Muscle layer of duodenum (tissue), 2 donors: ENCODE results near the gene CRB1.

Experiments
- H3K27ac ChIP-seq: one replicate; pipeline ENCODE4 v1.7.0; 2013; ENCODE audit warnings: mild to moderate bottlenecking, low read length
- H3K27me3 ChIP-seq: one replicate; pipeline ENCODE4 v1.7.0; 2013; ENCODE audit warnings: low read depth, mild to moderate bottlenecking, control low read depth, low read length
- H3K36me3 ChIP-seq, 2 donors: one replicate each; pipeline ENCODE4 v1.7.0; 2013; ENCODE audit warnings: low read length in 2 of 2, control low read depth in 1 of 2, mild to moderate bottlenecking in 1 of 2; ENCODE audit not compliant: insufficient read depth in 2 of 2, control insufficient read depth in 1 of 2
- H3K4me1 ChIP-seq, 2 donors: one replicate each; pipeline ENCODE4 v1.7.0; 2013; ENCODE audit warnings: low read length in 2 of 2, mild to moderate bottlenecking in 2 of 2, control low read depth in 1 of 2, moderate library complexity in 1 of 2; ENCODE audit not compliant: insufficient read depth in 2 of 2, control insufficient read depth in 1 of 2
- H3K4me3 ChIP-seq, 2 donors: one replicate each; pipeline ENCODE4 v1.7.0; 2013; ENCODE audit warnings: low read length in 2 of 2, low read depth in 1 of 2, mild to moderate bottlenecking in 1 of 2
- H3K9me3 ChIP-seq, 2 donors: one replicate each; pipeline ENCODE4 v1.7.0; 2013; ENCODE audit warnings: low read length in 2 of 2, control low read depth in 1 of 2, mild to moderate bottlenecking in 1 of 2; ENCODE audit not compliant: control insufficient read depth in 1 of 2
- donor health status: healthy.

CRB1 gene

DNA sequence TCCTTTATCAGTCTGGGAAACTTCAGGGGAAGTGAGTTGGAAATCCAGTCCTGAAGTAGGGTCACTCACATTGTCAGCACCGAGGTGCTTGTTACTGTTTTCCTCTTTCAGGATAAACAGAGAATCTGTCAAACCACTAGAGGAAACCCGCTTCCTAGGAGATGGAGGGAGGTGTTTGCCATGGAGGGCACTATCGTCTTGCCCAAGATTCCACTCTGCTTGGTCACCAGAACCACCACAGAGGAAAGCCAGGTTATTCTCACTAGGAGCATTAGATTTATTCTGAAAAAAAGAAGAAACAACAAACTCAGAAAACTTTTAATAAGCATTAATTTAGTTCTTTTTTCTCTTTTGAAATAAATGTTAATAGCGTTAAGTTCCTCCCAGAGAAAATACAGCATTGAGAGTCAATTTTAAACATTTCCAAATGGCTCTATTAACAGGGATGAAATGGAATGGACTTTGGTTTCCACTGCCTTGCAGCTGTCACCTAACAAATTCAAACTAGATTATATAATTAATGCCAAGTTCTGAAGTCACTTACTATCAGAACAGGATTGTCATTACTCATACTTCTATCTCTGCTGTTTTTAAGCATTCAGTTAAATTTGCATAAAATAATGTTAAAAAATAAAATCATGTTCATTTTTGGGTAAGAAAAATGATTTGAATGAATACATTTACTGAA is 242.8 kb downstream of the CRB1 start:
- Histone ChIP-seq H3K36me3 (peaks cover 4 to 8% of the 10 kb centered on the region in 2 donors), H3K9me3 (no peaks in the 10 kb centered on the region), H3K27me3 (no peaks in the 10 kb centered on the region), H3K4me3 (no peak overlapping the region), H3K4me1 (no peaks in the 10 kb centered on the region), H3K27ac (no peak overlapping the region)

- Histone ChIP-seq H3K4me3 (no peak overlapping the region), H3K9me3 (no peaks in the 10 kb centered on the region), H3K27me3 (no peaks in the 10 kb centered on the region)
Measured at GRCh38 chr1:197515421-197515820, 247.4 kb downstream of the CRB1 start.

DNA sequence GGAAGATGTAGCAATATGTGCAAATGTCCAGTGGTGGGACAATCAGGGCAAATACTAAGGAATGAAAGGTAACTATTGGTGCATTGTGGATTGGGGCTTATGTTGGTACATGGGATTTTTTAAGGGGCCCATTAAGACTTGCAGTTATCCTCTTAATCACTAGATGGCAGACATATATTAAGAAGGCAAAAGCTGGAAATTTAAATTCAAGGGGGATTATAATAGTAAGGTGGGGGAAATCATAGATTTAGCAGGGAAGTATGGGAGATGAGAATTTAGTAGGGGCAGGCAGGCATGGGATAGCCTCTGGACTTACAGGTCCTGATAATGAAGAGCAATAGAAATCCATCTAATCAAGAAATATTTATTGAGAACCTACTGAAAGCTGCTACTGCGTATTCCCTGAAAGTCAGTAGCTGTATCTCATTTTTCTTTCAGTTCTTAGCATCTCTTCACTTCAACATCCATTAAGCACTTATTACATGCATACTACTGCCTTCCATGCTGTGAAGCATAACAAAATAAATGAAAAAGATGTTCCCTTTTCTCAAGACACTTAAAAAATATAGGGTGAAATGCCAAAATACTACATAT is 251.8 kb downstream of the CRB1 start:
- H3K36me3 ChIP-seq: no peaks in the 10 kb centered on the region
- no peak overlapping the region for H3K4me3 ChIP-seq
- no peaks in the 10 kb centered on the region for H3K4me1 ChIP-seq

More at GRCh38 chr1:197515421-197515820, 247.4 kb downstream of the CRB1 start:
- Histone ChIP-seq H3K36me3 (peaks cover 0 to 6% of the 10 kb centered on the region in 2 donors), H3K27ac (no peak overlapping the region), H3K4me1 (no peaks in the 10 kb centered on the region)

GRCh38 chr1:197521118-197521739 is 253.2 kb downstream of the CRB1 start:
- Histone ChIP-seq H3K4me1 (no peaks in the 10 kb centered on the region), H3K27me3 (no peaks in the 10 kb centered on the region), H3K36me3 (no peaks in the 10 kb centered on the region), H3K4me3 (no peak overlapping the region), H3K27ac (no peak overlapping the region), H3K9me3 (no peaks in the 10 kb centered on the region)

More for the DNA sequence above, 251.8 kb downstream of the CRB1 start:
- Histone ChIP-seq H3K9me3 (no peaks in the 10 kb centered on the region), H3K27me3 (no peaks in the 10 kb centered on the region), H3K27ac (no peak overlapping the region)

- H3K27ac ChIP-seq: no peak overlapping the region
- H3K4me1 ChIP-seq: no peaks in the 10 kb centered on the region
- H3K27me3 ChIP-seq: no peaks in the 10 kb centered on the region
- no peaks in the 10 kb centered on the region for H3K9me3 ChIP-seq
- H3K36me3 ChIP-seq: no peaks in the 10 kb centered on the region
- H3K4me3 ChIP-seq: no peak overlapping the region
Measured at GRCh38 chr1:197526736-197527371, 258.8 kb downstream of the CRB1 start.
